VCaP (cell line): ENCODE results near the gene CASP4.

ENCODE experiments used
- H3K27ac ChIP-seq: fragments of 450-650 bp; 2 replicates; pipeline ENCODE4 v1.5.1; 2017
- TF ChIP-seq, protein P1 (sequence below): fragments of 450-650 bp; conservative IDR thresholded peaks from 2 replicates; pipeline ENCODE4 v1.5.1; 2017; ENCODE audit warnings: mild to moderate bottlenecking, moderate library complexity

Gene CASP4

DNA sequence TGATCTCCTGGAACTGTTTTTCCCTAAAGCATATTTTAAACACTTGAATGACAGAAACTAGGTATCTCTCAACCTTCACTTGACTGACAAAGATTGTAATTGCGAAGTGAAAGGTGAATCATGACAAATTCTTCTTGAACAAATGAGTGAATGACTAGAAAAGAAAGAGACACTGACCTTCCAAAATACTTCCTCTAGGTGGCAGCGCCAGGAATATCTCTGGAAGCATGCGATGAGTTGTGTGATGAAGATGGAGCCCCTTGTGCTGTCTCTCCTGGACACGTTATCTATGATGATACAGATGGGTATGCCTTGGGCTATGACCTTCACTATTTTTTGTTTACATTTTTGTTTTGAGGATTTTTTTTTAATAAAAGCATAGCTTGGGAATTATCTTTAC lies 63.1 kb downstream of the CASP4 start:
- no peak overlapping the region for H3K27ac ChIP-seq
- TF ChIP-seq, protein P1, sequence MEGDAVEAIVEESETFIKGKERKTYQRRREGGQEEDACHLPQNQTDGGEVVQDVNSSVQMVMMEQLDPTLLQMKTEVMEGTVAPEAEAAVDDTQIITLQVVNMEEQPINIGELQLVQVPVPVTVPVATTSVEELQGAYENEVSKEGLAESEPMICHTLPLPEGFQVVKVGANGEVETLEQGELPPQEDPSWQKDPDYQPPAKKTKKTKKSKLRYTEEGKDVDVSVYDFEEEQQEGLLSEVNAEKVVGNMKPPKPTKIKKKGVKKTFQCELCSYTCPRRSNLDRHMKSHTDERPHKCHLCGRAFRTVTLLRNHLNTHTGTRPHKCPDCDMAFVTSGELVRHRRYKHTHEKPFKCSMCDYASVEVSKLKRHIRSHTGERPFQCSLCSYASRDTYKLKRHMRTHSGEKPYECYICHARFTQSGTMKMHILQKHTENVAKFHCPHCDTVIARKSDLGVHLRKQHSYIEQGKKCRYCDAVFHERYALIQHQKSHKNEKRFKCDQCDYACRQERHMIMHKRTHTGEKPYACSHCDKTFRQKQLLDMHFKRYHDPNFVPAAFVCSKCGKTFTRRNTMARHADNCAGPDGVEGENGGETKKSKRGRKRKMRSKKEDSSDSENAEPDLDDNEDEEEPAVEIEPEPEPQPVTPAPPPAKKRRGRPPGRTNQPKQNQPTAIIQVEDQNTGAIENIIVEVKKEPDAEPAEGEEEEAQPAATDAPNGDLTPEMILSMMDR: no peak

DNA sequence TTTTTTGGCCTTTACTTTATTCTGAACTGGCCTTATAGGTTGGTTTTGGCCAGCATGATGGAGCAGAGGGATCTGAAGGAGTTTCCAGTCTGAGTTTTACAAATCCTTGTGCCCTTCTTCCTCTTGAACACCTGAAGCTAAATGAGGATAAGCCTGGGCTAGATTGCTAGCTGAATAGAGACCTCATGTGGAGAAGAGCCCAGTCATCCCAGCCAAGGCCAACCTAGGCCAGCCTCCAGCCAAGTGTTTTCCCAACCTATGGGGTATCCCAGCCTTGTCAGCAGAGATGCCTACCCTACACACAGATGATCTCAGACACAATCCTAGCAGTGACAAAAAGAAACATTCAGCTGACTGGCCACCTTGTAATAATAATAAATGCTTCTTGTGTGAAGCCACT lies 69.1 kb downstream of the CASP4 start:
- TF ChIP-seq, protein P1: no peak
- H3K27ac ChIP-seq: no peak overlapping the region

DNA sequence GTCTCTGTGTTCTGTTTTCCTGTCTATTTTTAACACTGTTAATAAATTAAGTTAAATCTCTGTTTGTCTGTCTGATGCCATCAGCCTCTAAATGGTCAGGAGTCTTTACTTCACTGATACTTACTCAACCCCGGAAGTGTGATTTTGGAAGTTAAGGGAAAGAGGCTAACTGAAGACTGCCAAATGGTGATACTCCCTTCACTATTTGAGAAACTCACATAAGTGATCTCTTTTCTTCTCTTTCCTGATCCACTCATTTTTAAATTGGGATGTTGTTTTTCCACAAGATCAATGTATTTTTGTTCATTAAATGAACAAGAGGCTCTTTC lies 69.7 kb downstream of the CASP4 start:
- TF ChIP-seq, protein P1: no peak
- no peak overlapping the region for H3K27ac ChIP-seq

DNA sequence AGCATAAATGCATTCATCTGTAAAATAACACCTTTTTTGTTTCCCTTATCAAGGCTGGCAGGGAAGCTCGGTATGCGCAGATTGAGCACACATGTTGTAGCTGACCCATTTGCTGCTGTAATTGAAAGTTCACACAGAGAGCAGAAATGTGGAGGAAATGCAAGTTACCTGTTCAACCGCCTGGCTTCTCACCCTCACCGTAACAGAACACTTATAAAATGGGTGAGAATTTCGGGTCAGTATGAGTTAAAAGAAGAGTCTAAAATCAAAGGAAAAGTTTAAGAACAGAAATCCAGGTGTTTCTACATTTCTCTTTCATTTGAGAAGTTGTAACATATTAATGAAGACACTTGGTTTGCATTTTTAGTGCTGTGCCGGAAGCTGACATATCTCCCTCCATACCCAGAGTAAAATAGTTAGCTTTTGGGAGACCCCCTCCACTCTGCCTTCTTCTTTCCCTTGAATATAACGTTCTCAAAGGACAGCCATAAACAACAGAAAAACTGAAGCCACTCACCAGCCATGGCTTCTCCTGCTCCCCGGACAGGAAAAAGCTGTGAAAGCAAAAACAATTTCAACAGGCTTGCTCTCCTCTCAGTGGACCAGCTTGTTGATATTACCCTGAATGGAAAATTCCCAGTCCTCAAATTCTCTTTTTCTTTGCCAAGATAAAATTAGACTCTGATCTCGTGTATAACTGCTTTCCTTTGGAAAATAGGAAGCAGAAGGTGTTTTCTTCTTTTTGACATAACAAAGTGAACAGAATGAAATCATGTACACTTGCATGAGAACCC lies 70.3 kb downstream of the CASP4 start, which contains the start of gene CASP12:
CASP12 (minus strand) TSS at position 570 of the 794 bp plus-strand sequence.
- no peak within 1 kb of the TSS for H3K27ac ChIP-seq
- TF ChIP-seq, protein P1: no peak

DNA sequence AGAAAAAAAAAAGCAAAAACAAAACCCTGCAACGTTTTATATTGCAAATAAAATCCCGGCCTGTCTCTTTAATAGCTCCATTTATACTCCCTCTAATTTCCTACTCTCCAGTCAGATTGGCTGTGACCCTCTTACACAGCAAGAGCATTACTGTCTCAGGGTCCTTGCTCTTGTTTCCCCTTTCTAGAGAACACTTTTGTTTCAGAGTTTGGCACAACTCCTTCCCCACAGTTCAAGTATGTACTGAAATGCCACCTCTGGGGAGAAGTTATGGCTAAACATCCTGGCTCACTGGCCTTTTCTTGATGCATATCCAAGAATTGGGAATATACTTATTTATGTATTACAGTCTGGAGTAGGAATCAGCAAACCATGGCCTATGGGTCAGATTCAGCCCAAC lies 72.7 kb downstream of the CASP4 start:
- H3K27ac ChIP-seq: no peak overlapping the region
- TF ChIP-seq, protein P1: no peak

DNA sequence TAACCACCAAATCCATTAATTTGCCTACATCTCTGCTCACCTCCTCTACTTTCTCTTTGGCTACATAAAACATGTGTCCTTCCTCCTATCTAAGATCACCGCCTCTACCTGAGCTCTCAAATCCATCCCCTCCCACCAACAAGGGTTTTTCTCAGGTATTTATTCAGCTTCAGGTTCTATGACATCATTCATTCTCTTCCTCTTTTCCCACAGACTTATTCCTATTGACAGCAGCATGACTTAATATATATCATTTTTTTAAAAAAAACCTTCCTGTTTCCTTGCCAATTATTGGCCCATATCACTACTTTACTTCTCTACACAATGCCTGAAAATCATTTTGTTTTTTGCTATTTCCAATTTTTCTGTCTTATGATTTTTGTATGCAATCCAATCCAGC lies 74.5 kb downstream of the CASP4 start:
- no peak overlapping the region for H3K27ac ChIP-seq

More for the DNA sequence above, 74.5 kb downstream of the CASP4 start:
- TF ChIP-seq, protein P1: no peak
